NCI-H526 (cell line): Measurements from ENCODE around the gene NAE1.
"Not testable (repeated sequence)": the region's sequence is repeated elsewhere in the genome, so short reads cannot be mapped to it uniquely, and the experiment has no call there.

Source experiments
- DNase-seq, 2 experiments: peaks; one replicate each; lab custom pipeline; 2025; lab: John Stamatoyannopoulos, UW

The NAE1 gene

DNA sequence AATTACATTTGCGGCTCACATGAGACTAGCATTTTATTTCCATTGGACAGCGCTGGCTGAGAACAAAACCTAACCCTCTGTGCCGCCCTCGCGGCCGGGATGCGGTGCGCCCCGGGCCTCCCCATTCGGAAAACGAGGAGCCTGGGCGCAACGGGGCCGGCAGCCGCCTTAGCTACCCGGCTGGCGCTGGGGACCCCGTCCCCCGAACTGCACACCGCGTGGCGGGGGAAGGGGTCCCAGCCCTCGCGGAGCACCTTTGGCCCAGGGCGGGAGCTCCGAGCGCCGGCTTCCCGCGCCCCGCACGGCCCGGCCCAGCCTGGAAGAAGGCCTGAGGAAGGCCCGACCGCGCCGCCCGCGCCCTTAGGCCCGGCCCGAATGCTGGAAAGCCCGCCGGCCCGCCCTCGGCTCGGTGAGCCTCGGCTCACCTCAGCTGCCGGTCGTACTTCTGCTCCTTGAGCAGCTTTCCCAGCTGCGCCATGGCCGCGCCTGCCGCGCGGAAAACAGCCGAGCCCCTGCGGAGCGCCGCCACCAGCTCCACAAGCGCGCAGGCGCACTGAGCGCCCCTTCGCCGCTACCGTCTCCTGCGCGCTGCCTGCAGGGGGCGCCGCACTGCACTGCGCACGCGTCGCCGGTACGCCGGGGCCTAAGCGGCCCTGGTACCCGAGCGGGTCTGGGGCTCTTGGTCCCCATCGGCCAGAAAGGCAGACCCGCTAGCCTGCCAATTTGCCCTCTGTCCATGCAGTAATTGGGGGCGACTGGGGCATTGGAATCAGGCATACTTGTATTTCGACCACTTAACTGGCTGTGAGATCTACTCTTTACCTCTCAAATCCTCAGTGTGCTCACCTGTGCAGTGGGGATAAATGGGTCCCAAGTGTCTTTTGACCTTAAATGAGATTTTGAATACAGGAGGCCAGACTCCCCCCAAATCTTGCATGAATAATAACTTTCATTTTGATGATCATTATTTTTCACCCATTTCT is at the start of gene NAE1:
Gene NAE1, minus strand, starts transcription at position 555 of the 983 bp plus-strand sequence. Its CDS starts 77 bp downstream, at position 478.
- peak; percentile 35 to 84 for DNase-seq

DNA sequence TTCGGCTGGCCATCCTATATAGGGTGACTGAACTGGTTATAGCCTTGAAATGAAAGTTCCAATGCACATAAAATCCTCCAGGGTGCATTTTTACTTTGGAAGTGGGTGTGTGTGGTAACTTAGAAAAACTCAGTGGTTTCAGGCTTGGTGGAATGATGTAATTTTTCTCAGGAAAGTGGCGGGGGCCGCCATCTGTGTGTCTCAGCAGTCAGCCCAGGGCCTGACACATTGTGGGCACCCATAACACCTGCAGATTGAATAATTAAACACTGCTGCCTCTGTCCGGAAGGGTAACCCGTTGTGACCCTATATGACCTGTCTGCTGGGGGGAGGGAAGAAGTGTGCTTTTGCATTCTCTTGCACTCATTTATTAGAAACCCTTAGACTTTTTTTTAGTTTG is 47.3 kb upstream of the NAE1 start:
- DNase-seq: no peak

DNA sequence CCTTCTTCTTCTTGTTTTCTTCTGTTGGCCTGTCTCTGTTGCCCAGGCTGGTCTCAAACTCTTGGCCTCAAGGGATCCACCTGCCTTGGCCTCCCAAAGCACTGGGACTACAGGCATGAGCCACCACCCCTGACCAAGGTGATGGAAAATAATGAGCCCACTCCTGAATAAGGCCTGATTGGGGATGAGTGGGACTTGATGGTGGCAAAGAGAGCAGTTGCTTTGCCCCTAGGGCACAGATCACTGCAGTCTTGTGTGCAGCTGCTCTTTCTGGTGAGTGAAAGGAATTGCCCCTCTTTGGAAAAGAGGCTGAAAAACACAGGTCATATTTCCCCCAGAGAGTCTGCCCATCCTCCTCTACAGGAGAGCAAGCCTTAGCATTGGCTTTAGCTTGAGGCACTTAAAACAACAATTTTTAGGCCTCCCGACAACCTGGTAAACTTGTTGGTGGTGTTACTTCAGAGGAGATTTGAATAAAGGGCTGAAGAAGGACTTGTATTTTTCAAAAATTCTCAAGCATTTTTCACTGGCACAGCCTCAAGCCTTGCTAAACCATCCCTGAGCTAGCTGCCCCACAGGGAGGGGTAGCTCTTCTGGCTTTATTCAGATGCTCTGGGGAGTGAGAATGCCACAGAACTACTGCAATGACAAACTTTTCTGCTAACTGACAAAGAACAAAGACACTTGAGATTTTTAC is 43.5 kb upstream of the NAE1 start:
- DNase-seq: no peak

- DNase-seq: no peak
Measured at GRCh38 chr16:66873685-66874055, 42.9 kb upstream of the NAE1 start.

DNA sequence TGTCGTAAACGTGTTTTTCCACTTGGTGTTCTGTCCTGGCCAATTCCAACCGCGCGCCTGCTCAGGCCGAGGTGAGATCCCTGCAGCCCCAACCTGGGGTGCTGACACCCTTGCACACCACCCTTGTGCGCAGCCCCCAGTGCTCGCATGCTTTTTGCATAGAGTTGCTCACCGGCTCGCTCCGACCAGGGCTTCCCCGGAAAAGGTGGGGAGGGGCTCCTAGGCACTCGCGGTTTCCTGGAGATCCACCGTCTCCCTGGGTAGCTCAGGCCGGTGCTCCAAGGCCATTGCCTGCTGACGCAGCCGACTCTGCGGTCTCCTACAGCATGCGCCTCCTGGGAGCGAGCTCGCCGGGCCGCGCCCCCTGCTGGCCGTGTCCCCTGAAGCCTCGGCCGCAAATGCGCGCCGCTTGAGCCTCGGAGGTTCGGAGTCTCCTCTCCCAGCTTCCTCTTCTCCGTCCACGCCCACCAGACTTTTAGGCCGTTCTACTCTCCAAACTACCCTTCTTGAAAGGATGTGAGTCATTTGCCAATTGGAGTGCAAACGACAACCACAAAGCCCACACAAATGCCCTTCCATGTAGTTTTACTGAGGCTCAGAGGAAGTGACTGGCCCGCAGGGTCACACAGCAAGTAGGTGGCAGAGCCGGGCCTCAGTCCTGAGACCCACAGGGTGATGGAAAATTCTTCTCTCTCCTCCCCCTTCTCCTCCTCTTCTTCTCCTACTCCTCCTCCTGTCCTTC is 42.3 kb upstream of the NAE1 start:
- DNase-seq: peak; percentile 32 to 87

- DNase-seq: no peak
Measured at GRCh38 chr16:66872559-66872942, 41.8 kb upstream of the NAE1 start.

- no peak for DNase-seq
Measured at GRCh38 chr16:66871840-66872239, 41.1 kb upstream of the NAE1 start.

- not testable (repeated sequence) for DNase-seq
Measured at GRCh38 chr16:66871363-66871762, 40.6 kb upstream of the NAE1 start.

- no peak for DNase-seq
Measured at GRCh38 chr16:66869424-66869823, 38.6 kb upstream of the NAE1 start.

GRCh38 chr16:66863707-66864106 is 32.9 kb upstream of the NAE1 start:
- DNase-seq: no peak

GRCh38 chr16:66862023-66862520 is 31.3 kb upstream of the NAE1 start:
- no peak for DNase-seq

DNA sequence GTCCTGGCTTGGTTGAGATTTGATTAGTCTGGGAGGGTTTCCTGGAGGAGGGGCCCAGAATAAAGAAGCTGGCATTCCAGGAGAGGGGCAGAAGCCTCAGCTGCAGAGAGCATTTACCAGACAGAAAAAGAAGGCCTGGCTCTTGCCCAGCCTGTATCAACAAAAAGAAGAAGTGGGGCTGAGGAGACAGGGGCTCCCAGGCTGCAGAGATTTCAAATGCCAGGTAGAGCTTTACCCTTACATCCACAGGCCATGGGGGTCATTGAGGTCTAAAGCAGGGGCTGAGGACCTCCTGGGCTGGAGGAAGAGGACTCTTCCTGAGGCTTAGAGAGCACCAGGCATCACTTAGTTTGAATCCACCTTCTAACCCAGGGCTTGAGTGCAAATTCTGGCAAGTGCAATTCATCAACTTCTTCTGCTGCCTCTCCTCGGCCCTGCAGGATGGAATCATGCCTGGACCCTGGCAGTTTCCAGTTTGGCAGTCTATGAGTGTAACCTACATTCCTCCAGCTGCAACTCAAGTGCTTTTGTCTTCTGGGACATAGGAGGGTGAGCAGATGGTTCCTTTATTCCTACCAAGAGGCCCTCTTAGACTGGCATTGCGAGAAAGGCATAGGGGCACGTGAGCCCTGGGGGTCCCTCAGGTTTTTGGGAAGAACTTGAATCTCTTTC is 28.8 kb upstream of the NAE1 start:
- DNase-seq: no peak

DNA sequence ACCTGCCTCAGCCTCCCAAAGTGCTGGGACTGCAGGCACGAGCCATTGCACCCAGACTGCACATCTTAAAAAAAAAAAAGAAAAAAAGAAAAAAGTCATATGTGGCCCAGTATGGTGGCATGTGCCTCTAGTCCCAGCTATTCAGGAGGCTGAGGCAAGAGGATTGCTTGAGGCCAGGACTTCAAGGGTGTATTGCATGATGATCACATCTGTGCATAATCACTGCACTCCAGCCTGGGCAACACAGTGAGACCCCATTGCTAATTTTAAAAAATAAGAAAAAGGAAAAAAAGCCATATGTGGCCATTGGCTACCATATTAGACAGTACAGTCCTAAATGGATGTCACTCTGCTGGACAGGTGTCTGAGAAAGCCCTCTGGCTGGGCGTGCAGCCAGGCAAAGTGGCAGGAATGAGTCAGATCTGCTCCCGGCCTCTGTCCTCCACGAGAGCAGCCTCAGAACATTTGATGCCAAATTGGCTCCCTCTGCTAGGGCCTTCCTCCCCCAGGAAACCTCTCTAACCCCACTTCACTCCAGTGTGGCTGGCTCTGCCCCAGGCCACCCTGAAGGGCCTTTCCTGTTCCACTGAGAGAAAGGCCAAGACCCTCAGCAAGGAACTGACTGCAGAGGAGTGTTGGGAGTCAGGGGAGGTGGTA is 28.1 kb upstream of the NAE1 start:
- DNase-seq: no peak

GRCh38 chr16:66857437-66857836 is 26.7 kb upstream of the NAE1 start:
- no peak for DNase-seq

DNA sequence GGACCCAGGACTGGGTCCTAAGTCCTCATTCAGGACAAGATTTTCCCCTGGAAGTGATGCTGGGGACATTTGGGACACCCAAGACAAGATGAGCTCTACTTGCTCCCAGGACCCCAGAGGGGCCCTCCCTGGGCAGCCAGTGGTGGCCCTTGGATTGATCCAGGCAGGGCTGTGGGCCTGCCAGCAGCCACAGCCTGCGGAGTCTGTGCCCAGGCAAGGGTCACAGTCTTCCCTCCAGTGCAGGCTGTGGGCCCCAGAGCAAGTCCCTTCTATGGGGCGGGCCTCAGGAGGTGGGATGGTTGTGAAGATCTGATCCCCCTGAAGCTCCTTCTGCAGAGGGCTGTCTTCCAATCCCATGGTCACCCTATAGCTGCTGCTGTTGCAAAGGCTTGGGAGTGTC is 26.0 kb upstream of the NAE1 start:
- DNase-seq: no peak

DNA sequence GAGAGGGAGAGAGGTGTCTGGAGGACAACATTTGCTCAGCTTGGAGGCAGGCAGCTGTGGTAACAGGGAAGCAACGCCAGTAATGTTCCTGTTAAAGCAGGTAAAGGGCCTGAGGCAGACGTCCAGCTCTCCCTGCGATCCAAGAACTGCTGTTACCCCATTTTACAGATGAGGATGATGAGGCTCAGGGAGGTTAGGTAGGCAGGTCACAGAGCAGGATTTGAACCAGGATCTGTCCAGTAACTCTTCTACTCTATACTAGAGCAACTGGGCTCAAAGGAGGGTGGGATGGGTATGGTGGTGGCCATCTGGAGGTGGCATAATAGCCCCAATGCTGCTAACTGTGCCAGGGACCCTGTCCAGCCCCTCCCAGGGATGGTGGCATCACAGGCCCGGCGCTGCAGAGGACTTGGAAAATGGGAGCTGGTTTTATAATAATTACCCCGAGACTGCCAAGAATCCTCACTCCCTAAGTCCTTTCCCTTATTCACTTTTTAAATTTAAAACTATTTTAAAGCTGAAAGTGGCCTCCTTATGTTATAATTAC is 25.5 kb upstream of the NAE1 start:
- DNase-seq: no peak

GRCh38 chr16:66853261-66854139 is 22.7 kb upstream of the NAE1 start:
- no peak for DNase-seq

DNA sequence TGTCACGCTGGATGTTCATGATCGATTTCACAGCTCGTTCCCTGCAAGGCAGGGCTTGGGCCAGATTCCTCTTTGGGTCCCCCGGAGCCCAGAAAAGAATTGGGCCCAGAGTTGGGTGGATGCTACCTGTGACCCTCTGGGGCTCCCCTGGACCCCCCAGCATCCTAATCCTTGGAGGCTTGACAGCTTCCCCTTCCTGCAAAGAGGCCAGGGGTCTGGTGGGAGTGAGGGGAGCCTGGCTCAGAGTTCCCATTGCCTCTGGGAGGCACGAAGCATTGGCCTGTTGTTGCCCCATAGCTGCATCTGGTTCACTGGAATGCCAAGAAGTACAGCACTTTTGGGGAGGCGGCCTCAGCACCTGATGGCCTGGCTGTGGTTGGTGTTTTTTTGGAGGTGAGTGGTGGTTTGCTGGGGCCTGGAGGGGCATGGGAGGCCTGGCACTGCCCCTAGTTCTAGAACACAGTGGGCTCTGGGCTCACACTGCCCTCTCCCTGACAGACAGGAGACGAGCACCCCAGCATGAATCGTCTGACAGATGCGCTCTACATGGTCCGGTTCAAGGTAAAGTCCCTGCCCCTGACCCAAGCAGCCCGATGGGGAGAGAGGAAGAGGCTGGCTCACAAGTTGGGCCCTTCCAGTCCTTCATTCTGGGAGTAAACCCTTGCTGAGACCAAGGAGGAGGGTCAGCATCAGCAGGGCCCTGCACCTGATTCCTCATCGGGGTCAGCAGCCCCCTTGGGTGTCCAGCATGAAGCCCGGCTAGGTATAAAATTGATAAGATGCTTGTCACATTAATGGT is 20.6 kb upstream of the NAE1 start:
- no peak for DNase-seq
